Caco-2 (cell line): ENCODE results near the gene CROCC2. TPM values are rescaled to one million over a fixed set of nuclear protein-coding genes. Genes with fewer than 3 reads are reported as not detected.
A peak's percentile ranks its signal among the peaks of the same experiment; 100 is the strongest.

Experiments used
- BruUV-seq: library from RNA; stranded (reverse); fragments of 400-500 nt; replicated peaks from 2 replicates; lab custom pipeline; 2021; lab: Mats Ljungman, UMichigan
- CTCF ChIA-PET: fragments of 300-600 bp; sonication (Branson Sonifier 250); formaldehyde crosslinking; loops from one replicate; lab custom pipeline; 2022; ENCODE audit warnings: antibody characterized with exemption; lab: Charles Lee
- POLR2A ChIA-PET: fragments of 300-600 bp; sonication (Branson Sonifier 250); formaldehyde crosslinking; loops from one replicate; lab custom pipeline; 2022; ENCODE audit warnings: antibody characterized with exemption; lab: Charles Lee
- DNase-seq, 2 experiments: peaks; one replicate each; pipeline versions ENCODE4 v3.0.0 to v3.0.0-alpha.2; 2020 to 2022
- H3K27me3 ChIP-seq: replicated peaks from 2 replicates; pipeline ENCODE4 v1.6.0; 2011; ENCODE audit warnings: low read length; ENCODE audit not compliant: control insufficient read depth, insufficient read depth
- H3K36me3 ChIP-seq: 2 replicates; pipeline ENCODE4 v1.5.1; 2011; ENCODE audit warnings: low read length; ENCODE audit not compliant: control insufficient read depth, insufficient read depth
- H3K4me1 ChIP-seq: fragments of 250-450 bp; sonication (Bioruptor Pico); 2 replicates; pipeline ENCODE4 v1.5.1; 2020; ENCODE audit warnings: mild to moderate bottlenecking
- H3K4me3 ChIP-seq: 2 replicates; pipeline ENCODE4 v1.5.1; 2011; ENCODE audit warnings: low read depth, mild to moderate bottlenecking, control low read depth, low read length
- H3K9me3 ChIP-seq: fragments of 250-450 bp; sonication (Bioruptor Pico); 2 replicates; pipeline ENCODE4 v1.5.1; 2020; ENCODE audit warnings: mild to moderate bottlenecking, moderate library complexity
- H3K27ac Mint-ChIP-seq: one replicate; pipeline ENCODE4 v1.8.0; 2022; ENCODE audit warnings: mixed read lengths; ENCODE audit not compliant: unreplicated experiment
- H3K27me3 Mint-ChIP-seq: one replicate; pipeline ENCODE4 v1.8.0; 2022; ENCODE audit warnings: mixed read lengths; ENCODE audit not compliant: insufficient read depth, unreplicated experiment
- H3K36me3 Mint-ChIP-seq: one replicate; pipeline ENCODE4 v1.8.0; 2022; ENCODE audit warnings: mild to moderate bottlenecking, mixed read lengths; ENCODE audit not compliant: insufficient read depth, unreplicated experiment
- H3K4me1 Mint-ChIP-seq: one replicate; pipeline ENCODE4 v1.8.0; 2022; ENCODE audit warnings: low read depth, mixed read lengths; ENCODE audit not compliant: unreplicated experiment
- H3K4me3 Mint-ChIP-seq: one replicate; pipeline ENCODE4 v1.8.0; 2022; ENCODE audit warnings: mild to moderate bottlenecking, moderate library complexity, mixed read lengths; ENCODE audit not compliant: unreplicated experiment
- H3K9me3 Mint-ChIP-seq: one replicate; pipeline ENCODE4 v1.8.0; 2022; ENCODE audit warnings: mixed read lengths; ENCODE audit not compliant: unreplicated experiment
- intact Hi-C: fragments of 100-400 bp; cut with micrococcal nuclease; formaldehyde crosslinking; loops from one replicate; pipeline ENCODE4 v1.10.0; 2022; ENCODE audit not compliant: unreplicated experiment
- total RNA-seq: library from RNA; stranded (reverse); gene quantifications from 2 replicates; pipeline ENCODE4 v1.2.3, GENCODE V29; 2022
- TF ChIP-seq, protein P1 (sequence below), 2 experiments: fragments of 200-600 bp in 1 of 2; IDR thresholded peaks; 1 replicate in 1 of 2; 2 replicates in 1 of 2; pipeline versions ENCODE4 v1.5.1 to v1.8.0; 2011 to 2022; ENCODE audit warnings: antibody characterized with exemption in 1 of 2, control low read depth in 1 of 2, inconsistent platforms in 1 of 2, low read depth in 1 of 2, low read length in 1 of 2, mild to moderate bottlenecking in 1 of 2, moderate library complexity in 1 of 2; ENCODE audit not compliant: insufficient read depth in 1 of 2, severe bottlenecking in 1 of 2, unreplicated experiment in 1 of 2

Gene CROCC2
- total RNA-seq, 1 experiment from 2014 or later: not detected

DNA sequence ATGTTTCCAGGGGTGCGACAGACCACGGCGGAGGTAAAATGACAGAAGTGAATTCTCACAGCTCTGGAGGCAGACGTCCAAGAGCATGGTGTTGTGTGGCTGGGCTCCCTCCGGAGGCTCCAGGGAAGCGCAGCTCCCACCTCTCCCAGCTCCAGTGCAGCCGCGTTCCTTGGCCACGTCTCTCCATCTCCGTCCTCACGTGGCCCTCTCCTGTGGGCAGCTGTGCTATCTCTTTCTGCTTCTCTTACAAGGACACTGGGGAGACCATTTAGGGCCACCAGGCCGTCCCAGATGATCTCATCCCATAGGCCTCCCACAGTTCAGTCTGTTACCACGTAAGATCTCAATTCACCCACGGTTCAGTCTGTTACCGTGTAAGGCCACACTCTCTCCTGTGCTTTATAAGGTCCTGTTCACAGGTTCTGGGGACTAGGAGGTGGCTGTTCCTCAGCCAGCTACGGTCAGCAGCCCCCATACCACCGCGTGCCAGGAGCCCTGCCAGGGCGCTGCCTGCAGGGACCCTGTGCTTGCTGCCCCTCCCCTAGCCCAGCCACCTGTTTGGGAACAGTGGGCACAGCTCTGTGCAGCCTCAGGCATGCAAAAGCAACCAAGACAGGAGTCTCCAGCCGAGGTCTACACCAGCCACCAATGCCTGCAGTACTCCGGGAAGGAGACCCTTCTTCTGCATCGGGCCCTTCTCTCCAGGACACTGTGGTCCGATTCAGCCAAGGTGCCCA is 7.2 kb upstream of the CROCC2 start:
- H3K4me3 Mint-ChIP-seq: no peak overlapping the region
- intact Hi-C loops: loop anchor here (10.0 kb wide), 1 partner anchor 86 kb away; no protein-coding TSS in a partner anchor
- ChIA-PET CTCF (interaction anchor here (1.2 to 3.3 kb wide), 7 partner anchors 15 to 58 kb away, joined by 4 to 17 read pairs (median 9); no protein-coding TSS in a partner anchor), POLR2A (no interaction called here)
- H3K4me1 ChIP-seq: peaks cover 39% of the 10 kb centered on the region
- peaks cover 15% of the 10 kb centered on the region for H3K36me3 Mint-ChIP-seq
- no peaks in the 10 kb centered on the region for H3K27me3 ChIP-seq
- TF ChIP-seq, protein P1, sequence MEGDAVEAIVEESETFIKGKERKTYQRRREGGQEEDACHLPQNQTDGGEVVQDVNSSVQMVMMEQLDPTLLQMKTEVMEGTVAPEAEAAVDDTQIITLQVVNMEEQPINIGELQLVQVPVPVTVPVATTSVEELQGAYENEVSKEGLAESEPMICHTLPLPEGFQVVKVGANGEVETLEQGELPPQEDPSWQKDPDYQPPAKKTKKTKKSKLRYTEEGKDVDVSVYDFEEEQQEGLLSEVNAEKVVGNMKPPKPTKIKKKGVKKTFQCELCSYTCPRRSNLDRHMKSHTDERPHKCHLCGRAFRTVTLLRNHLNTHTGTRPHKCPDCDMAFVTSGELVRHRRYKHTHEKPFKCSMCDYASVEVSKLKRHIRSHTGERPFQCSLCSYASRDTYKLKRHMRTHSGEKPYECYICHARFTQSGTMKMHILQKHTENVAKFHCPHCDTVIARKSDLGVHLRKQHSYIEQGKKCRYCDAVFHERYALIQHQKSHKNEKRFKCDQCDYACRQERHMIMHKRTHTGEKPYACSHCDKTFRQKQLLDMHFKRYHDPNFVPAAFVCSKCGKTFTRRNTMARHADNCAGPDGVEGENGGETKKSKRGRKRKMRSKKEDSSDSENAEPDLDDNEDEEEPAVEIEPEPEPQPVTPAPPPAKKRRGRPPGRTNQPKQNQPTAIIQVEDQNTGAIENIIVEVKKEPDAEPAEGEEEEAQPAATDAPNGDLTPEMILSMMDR (IDR thresholded peaks at IDR 0.05; ENCODE audit: insufficient read depth in 1 of 2, low read depth in 1 of 2, low read length in 1 of 2, severe bottlenecking in 1 of 2, unreplicated experiment in 1 of 2): no peak
- H3K4me1 Mint-ChIP-seq: peaks cover 27% of the 10 kb centered on the region
- H3K27me3 Mint-ChIP-seq: no peaks in the 10 kb centered on the region
- H3K9me3 Mint-ChIP-seq: no peaks in the 10 kb centered on the region
- no peak overlapping the region for H3K4me3 ChIP-seq
- H3K36me3 ChIP-seq: no peaks in the 10 kb centered on the region
- no peak for DNase-seq
- no peaks in the 10 kb centered on the region for H3K9me3 ChIP-seq
- peak overlapping the region; percentile 18 for H3K27ac Mint-ChIP-seq
- BruUV-seq: no TSS peak

DNA sequence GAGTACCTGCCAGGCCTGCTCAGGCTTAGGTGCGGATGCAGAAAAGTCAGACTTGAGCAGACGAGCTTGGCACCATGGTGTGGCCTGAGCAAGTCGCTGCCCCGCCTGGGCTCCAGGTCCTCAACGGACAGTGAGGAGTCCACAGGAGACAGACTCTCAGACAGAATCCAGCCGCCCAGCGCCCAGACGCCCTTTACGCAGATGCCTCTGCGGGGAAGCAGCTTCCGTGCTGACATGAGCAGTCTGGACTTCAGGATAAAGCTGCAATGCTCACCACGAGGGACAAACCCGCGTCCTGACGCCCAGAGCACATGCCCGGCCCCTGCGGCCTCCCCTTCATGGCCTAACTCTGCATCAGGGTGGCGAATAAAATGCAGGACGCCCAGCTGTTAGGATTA is 6.7 kb upstream of the CROCC2 start:
- no peak overlapping the region for H3K4me3 Mint-ChIP-seq
- ChIA-PET CTCF (interaction anchor here (2.5 kb wide), 1 partner anchor 42 kb away, joined by 9 read pairs; no protein-coding TSS in a partner anchor), POLR2A (no interaction called here)
- TF ChIP-seq, protein P1 (IDR thresholded peaks at IDR 0.05; ENCODE audit: insufficient read depth in 1 of 2, low read depth in 1 of 2, low read length in 1 of 2, severe bottlenecking in 1 of 2, unreplicated experiment in 1 of 2): no peak
- no peak for DNase-seq
- H3K36me3 Mint-ChIP-seq: peaks cover 15% of the 10 kb centered on the region
- H3K4me1 ChIP-seq: peaks cover 35% of the 10 kb centered on the region
- H3K4me3 ChIP-seq: no peak overlapping the region
- H3K9me3 ChIP-seq: no peaks in the 10 kb centered on the region
- no peaks in the 10 kb centered on the region for H3K27me3 Mint-ChIP-seq
- peaks cover 27% of the 10 kb centered on the region for H3K4me1 Mint-ChIP-seq
- no peaks in the 10 kb centered on the region for H3K27me3 ChIP-seq
- intact Hi-C loops: loop anchor here (10.0 kb wide), 1 partner anchor 85 kb away; no protein-coding TSS in a partner anchor
- H3K9me3 Mint-ChIP-seq: no peaks in the 10 kb centered on the region
- peak overlapping the region; percentile 18 for H3K27ac Mint-ChIP-seq
- BruUV-seq: no TSS peak
- no peaks in the 10 kb centered on the region for H3K36me3 ChIP-seq

DNA sequence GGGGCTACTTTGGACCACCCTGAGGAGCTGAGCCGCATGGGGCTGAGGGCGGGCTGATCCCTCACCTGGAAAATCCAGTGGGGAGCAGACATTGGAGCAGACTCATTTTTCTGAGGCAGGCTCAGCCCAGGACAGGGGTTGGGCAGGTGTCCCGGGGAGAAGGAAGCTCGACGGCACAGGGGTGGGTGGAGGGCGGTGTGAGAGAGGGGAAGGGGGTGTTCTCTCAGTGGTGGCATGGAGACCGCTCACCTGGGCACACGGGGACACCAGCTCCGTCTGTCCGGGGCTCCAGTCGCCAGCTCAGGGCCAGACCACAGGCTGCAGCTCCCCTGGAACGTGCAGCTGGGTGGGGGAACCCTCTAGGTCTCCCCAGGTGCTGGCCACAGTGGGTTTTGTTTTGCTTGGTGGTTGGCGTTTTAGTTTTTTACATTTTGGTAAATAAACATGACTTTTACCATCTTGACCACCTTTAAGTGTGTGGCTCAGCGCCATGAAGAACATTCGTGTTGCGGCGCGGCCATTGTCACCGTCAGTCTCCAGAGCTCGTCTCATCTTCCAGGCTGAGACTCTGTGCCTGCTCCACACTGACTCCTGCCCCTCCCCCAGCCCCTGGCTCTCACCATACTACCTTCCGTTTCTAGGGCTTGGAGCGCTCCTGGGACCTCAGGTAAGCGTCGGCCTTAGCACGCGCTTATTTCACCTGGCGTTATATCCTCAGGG is 5.8 kb upstream of the CROCC2 start:
- H3K9me3 ChIP-seq: no peaks in the 10 kb centered on the region
- H3K36me3 ChIP-seq: no peaks in the 10 kb centered on the region
- TF ChIP-seq, protein P1 (IDR thresholded peaks at IDR 0.05; ENCODE audit: insufficient read depth in 1 of 2, low read depth in 1 of 2, low read length in 1 of 2, severe bottlenecking in 1 of 2, unreplicated experiment in 1 of 2): no peak
- Mint-ChIP-seq H3K4me3 (no peak overlapping the region), H3K27me3 (no peaks in the 10 kb centered on the region), H3K9me3 (no peaks in the 10 kb centered on the region), H3K27ac (no peak overlapping the region), H3K4me1 (peaks cover 27% of the 10 kb centered on the region), H3K36me3 (peaks cover 15% of the 10 kb centered on the region)
- CTCF ChIA-PET: no interaction called here
- no peak for DNase-seq
- no peaks in the 10 kb centered on the region for H3K27me3 ChIP-seq
- intact Hi-C loops: no loop called here
- POLR2A ChIA-PET: no interaction called here
- H3K4me1 ChIP-seq: peaks cover 34% of the 10 kb centered on the region
- BruUV-seq: no TSS peak
- no peak overlapping the region for H3K4me3 ChIP-seq
